ENCODE measurements around the gene GPR35. TPM values are rescaled to one million over a fixed set of nuclear protein-coding genes. Genes with fewer than 3 reads are reported as not detected.

Gene GPR35
- polyA plus RNA-seq, 1 experiment, result 0.06 TPM

- CTCF ChIA-PET, result no interaction called here
Measured at GRCh38 chr2:240648650-240649275, 23.5 kb downstream of the GPR35 start.

GRCh38 chr2:240649331-240649730, 24.1 kb downstream of the GPR35 start:
- CTCF ChIA-PET, result no interaction called here
- no peak overlapping the region for H3K4me3 ChIP-seq (ENCODE audit: low read depth, low read length)
- TF ChIP-seq, protein P1, sequence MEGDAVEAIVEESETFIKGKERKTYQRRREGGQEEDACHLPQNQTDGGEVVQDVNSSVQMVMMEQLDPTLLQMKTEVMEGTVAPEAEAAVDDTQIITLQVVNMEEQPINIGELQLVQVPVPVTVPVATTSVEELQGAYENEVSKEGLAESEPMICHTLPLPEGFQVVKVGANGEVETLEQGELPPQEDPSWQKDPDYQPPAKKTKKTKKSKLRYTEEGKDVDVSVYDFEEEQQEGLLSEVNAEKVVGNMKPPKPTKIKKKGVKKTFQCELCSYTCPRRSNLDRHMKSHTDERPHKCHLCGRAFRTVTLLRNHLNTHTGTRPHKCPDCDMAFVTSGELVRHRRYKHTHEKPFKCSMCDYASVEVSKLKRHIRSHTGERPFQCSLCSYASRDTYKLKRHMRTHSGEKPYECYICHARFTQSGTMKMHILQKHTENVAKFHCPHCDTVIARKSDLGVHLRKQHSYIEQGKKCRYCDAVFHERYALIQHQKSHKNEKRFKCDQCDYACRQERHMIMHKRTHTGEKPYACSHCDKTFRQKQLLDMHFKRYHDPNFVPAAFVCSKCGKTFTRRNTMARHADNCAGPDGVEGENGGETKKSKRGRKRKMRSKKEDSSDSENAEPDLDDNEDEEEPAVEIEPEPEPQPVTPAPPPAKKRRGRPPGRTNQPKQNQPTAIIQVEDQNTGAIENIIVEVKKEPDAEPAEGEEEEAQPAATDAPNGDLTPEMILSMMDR (IDR thresholded peaks at IDR 0.05; ENCODE audit: low read depth, low read length), result no peak
- no peak overlapping the region for H3K27ac ChIP-seq (ENCODE audit: low read depth, low read length)
- H3K9me3 ChIP-seq (ENCODE audit: control insufficient read depth, insufficient read depth, low read length), result no peaks in the 10 kb centered on the region; the same call in 1 of the 2 replicates
- H3K27me3 ChIP-seq (ENCODE audit: control insufficient read depth, insufficient read depth, low read length), result peaks cover 47% of the 10 kb centered on the region
- DNase-seq (ENCODE audit: low read depth, low spot score), result no peak
- POLR2A ChIA-PET, result no interaction called here

More at GRCh38 chr2:240648650-240649275, 23.5 kb downstream of the GPR35 start:
- no peak for DNase-seq (ENCODE audit: low read depth, low spot score)
- TF ChIP-seq, protein P1 (IDR thresholded peaks at IDR 0.05; ENCODE audit: low read depth, low read length), result no peak
- no peaks in the 10 kb centered on the region; the same call in 1 of the 2 replicates for H3K9me3 ChIP-seq (ENCODE audit: control insufficient read depth, insufficient read depth, low read length)
- no peak overlapping the region for H3K4me3 ChIP-seq (ENCODE audit: low read depth, low read length)
- peak overlapping the region; percentile 21 for H3K27ac ChIP-seq (ENCODE audit: low read depth, low read length)
- H3K27me3 ChIP-seq (ENCODE audit: control insufficient read depth, insufficient read depth, low read length), result peaks cover 51% of the 10 kb centered on the region
- POLR2A ChIA-PET, result no interaction called here

DNA sequence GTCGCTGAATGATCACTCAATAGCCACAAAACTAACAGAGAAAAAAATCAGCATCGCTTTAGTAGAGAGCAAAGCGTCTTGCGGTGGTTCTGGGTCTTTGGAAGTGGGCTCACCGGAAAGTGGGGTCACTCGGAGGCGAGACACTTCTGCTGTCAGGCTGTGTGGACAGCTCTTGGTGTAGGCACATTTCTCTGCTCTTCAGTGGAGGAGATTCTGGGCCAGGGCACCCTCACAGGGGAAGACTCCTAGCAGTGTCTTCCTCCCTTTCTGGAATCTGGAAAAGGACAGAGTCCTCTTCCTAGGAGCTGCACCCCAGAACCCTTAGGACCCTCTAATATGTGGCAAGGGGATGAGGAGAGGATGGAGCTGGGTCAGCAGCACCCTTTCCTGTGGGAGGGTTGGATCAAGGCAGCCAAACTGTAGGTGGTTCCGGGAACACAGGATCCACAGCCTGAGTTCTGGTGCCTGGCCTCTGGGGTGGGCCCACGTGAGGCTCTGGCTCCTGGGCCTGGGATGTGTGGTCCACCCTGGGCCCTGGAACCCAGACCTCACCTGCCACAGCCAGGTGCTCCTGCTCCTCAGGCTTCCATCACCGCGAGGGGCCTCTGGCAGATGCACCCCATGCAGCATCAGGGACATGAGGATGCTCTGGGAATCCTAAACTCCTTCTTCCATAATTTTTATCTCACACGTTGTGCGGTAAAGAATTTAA, 25.1 kb downstream of the GPR35 start:
- Histone ChIP-seq H3K27me3 (ENCODE audit: control insufficient read depth, insufficient read depth, low read length) (peaks cover 42% of the 10 kb centered on the region), H3K4me3 (ENCODE audit: low read depth, low read length) (no peak overlapping the region), H3K27ac (ENCODE audit: low read depth, low read length) (no peak overlapping the region), H3K9me3 (ENCODE audit: control insufficient read depth, insufficient read depth, low read length) (no peaks in the 10 kb centered on the region; the same call in 1 of the 2 replicates)
- ChIA-PET CTCF (no interaction called here), POLR2A (no interaction called here)
- TF ChIP-seq, protein P1 (IDR thresholded peaks at IDR 0.05; ENCODE audit: low read depth, low read length), result no peak
- no peak for DNase-seq (ENCODE audit: low read depth, low spot score)

DNA sequence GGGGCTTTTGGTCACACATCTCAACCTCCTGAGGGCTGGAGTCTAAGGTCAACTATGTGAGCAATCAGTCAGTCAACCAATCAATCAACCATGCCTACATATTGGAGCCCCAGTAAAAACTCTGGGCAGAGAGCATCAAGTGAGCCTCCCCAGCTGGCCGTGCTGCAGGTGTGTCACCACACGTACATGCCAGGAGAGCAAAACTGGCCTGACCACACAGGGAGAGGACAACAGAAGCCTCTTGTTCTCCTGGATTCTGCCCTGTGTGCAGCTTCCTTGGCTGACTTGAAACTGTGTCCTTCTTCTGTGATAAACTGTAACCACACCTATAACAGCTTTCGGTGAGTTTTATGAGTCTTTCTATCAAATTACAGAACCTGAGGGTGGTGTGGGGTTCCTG, 25.9 kb downstream of the GPR35 start:
- no peak for DNase-seq (ENCODE audit: low read depth, low spot score)
- POLR2A ChIA-PET, result interaction anchor here (0.7 kb wide), 1 partner anchor 10 kb away, joined by 4 read pairs; no protein-coding TSS in a partner anchor
- CTCF ChIA-PET, result no interaction called here
- Histone ChIP-seq H3K27ac (ENCODE audit: low read depth, low read length) (no peak overlapping the region), H3K4me3 (ENCODE audit: low read depth, low read length) (no peak overlapping the region), H3K9me3 (ENCODE audit: control insufficient read depth, insufficient read depth, low read length) (no peaks in the 10 kb centered on the region; the same call in 1 of the 2 replicates), H3K27me3 (ENCODE audit: control insufficient read depth, insufficient read depth, low read length) (peaks cover 39% of the 10 kb centered on the region)
- TF ChIP-seq, protein P1 (IDR thresholded peaks at IDR 0.05; ENCODE audit: low read depth, low read length), result no peak

All from AG04450 (cell line).